Body of pancreas (tissue), 4 donors: ENCODE measurements around the gene LRRC4.

Experiments used
- CTCF ChIP-seq, 7 experiments: fragments of 450-650 bp in 4 of 7; fragments of 200-600 bp in 3 of 7; sonication (generic) in 3 of 7; IDR thresholded peaks; one replicate each; pipeline ENCODE4 v1.5.1; 2016 to 2019; ENCODE audit warnings: antibody characterized with exemption in 7 of 7
- POLR2A ChIP-seq, 3 donors: fragments of 450-650 bp; IDR thresholded peaks; one replicate each; pipeline ENCODE4 v1.6.1; 2016; ENCODE audit warnings: antibody characterized with exemption in 3 of 3, mild to moderate bottlenecking in 2 of 3

- TF ChIP-seq POLR2A (IDR thresholded peaks at IDR 0.05) = no peak
- no peak for TF ChIP-seq CTCF (IDR thresholded peaks at IDR 0.05)
Observed at GRCh38 chr7:128037081-128037480, 5.8 kb upstream of the LRRC4 start.
